Pericardium fibroblast (primary cell): ENCODE measurements around the gene ZC4H2. TPM values are rescaled to one million over a fixed set of nuclear protein-coding genes. Genes with fewer than 3 reads are reported as not detected.

Source experiments
- total RNA-seq: library from RNA; depleted of rRNA; stranded (reverse); fragments of >200 nt; gene quantifications from 2 replicates; pipeline ENCODE4 v1.2.3, GENCODE V29; 2015

The ZC4H2 gene
- total RNA-seq, result 4.2 and 5.8 TPM in 2 replicates

GRCh38 chrX:64975989-64976672 lies at the start of gene ZC4H2:
Gene ZC4H2, minus strand, starts transcription at chrX:64976450. Its CDS starts 73 bp downstream, at chrX:64976377.

Other genes starting within 250 kb of the ZC4H2 start
- gene ZC3H12B, start 58.4 kb upstream of the ZC4H2 start, total RNA-seq, result 0.26 and 0.93 TPM in 2 replicates